MM.1S (cell line): Measurements from ENCODE around the gene CDH22.

Experiments used
- EZH2 ChIP-seq: fragments of 300-600 bp; sonication (generic); optimal IDR thresholded peaks from 2 replicates; pipeline ENCODE3; 2017; ENCODE audit warnings: low read depth, mild to moderate bottlenecking, antibody characterized with exemption, low read length, mixed read lengths
- EZH2phosphoT487 ChIP-seq: fragments of 300-600 bp; sonication (generic); IDR thresholded peaks from 2 replicates; pipeline ENCODE4 v1.6.1; 2018; ENCODE audit warnings: antibody characterized with exemption, low read length
- TF ChIP-seq, protein P1 (sequence below): fragments of 300-600 bp; sonication (generic); IDR thresholded peaks from 2 replicates; pipeline ENCODE4 v1.5.1; 2016; ENCODE audit warnings: antibody characterized with exemption, low read length, mixed read lengths

DNA sequence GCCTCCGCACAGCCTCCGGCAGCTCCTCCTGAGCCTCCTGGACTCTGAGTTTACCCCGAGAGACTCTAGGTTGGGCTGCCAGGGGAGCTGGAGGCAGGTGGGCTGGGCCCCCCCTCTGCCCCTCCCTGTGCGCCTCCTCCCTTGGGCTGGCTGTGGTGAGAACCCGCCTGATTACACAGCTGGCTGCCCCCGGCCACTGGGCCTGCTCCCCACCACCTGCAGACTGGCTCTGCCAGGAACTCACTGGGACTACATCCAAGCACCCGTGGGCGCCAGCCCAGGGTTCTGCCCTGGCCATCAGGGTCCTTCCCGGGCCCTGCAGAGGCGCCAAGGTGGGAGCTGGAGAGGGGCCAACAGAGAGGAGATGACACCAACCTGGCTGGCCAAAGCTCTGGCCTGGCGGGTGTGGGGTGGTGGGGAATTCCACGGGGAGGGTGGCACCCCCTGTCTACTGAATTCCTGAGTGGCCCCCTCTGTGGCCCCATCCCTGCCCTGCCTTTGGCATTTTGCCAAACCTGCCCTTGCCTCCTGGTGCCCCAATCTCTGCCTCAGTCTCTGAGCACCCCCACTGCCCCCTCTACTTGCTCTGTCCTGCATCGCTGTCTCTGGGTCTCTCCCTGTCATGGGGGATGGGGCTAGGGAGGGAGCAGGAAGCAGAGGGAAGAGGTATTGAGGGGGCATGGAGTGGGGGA is 21.9 kb upstream of the CDH22 start:
- no peak for TF ChIP-seq EZH2
- TF ChIP-seq, protein P1, sequence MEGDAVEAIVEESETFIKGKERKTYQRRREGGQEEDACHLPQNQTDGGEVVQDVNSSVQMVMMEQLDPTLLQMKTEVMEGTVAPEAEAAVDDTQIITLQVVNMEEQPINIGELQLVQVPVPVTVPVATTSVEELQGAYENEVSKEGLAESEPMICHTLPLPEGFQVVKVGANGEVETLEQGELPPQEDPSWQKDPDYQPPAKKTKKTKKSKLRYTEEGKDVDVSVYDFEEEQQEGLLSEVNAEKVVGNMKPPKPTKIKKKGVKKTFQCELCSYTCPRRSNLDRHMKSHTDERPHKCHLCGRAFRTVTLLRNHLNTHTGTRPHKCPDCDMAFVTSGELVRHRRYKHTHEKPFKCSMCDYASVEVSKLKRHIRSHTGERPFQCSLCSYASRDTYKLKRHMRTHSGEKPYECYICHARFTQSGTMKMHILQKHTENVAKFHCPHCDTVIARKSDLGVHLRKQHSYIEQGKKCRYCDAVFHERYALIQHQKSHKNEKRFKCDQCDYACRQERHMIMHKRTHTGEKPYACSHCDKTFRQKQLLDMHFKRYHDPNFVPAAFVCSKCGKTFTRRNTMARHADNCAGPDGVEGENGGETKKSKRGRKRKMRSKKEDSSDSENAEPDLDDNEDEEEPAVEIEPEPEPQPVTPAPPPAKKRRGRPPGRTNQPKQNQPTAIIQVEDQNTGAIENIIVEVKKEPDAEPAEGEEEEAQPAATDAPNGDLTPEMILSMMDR: no peak
- TF ChIP-seq EZH2phosphoT487: no peak
